Suprapubic skin (tissue), 4 donors: ENCODE measurements around the gene NEAT1.

ENCODE experiments used
- EP300 ChIP-seq: sonication (generic); formaldehyde crosslinking; IDR thresholded peaks from one replicate; pipeline ENCODE4 v1.6.1; 2017; ENCODE audit warnings: antibody characterized with exemption
- POLR2A ChIP-seq, 2 donors: fragments of 450-650 bp; IDR thresholded peaks; one replicate each; pipeline ENCODE4 v1.6.1; 2017; ENCODE audit warnings: antibody characterized with exemption in 2 of 2, mild to moderate bottlenecking in 2 of 2, moderate library complexity in 2 of 2
- POLR2AphosphoS5 ChIP-seq, 3 donors: sonication (generic); formaldehyde crosslinking; IDR thresholded peaks; one replicate each; pipeline ENCODE4 v1.6.1; 2017; ENCODE audit warnings: antibody characterized with exemption in 3 of 3
- TF ChIP-seq, protein P1 (sequence below), 2 donors: fragments of 200-600 bp in 1 of 2; fragments of 450-650 bp in 1 of 2; sonication (generic) in 1 of 2; IDR thresholded peaks; one replicate each; pipeline ENCODE4 v1.5.1; 2016 to 2019; ENCODE audit warnings: antibody characterized with exemption in 2 of 2, mild to moderate bottlenecking in 1 of 2, moderate library complexity in 1 of 2

DNA sequence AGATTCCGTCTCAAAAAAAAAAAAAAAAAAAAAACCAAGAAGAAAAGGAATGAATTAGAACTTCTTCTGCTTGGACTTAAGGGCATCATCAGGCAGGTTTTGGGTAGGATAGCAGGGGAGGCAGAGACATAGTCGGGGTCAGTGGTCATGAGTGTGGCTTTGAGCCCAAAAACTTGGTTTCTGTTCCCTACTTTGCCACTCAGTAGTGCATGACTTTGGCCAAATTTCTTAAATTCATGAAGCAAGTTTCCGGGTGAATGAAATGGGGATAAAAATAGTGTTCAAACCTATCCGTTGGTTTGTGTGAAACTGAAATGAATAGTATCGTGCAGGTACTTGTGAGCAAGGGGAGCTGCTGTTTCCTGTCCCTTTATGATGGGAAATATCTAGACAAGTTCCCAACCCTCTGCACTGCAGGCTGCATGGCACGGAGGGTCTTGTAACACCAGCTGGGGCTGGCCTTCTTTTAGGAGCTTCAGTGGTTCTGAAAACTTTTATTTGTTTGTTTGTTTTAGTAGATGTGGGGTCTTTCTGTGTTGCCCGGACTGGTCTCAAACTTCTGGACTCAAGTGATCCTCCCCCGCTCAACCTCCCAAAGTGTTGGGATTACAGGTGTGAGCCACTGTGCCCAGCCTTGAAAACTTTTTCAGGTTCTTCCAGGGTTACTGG lies 18.4 kb downstream of the NEAT1 start:
- TF ChIP-seq, protein P1, sequence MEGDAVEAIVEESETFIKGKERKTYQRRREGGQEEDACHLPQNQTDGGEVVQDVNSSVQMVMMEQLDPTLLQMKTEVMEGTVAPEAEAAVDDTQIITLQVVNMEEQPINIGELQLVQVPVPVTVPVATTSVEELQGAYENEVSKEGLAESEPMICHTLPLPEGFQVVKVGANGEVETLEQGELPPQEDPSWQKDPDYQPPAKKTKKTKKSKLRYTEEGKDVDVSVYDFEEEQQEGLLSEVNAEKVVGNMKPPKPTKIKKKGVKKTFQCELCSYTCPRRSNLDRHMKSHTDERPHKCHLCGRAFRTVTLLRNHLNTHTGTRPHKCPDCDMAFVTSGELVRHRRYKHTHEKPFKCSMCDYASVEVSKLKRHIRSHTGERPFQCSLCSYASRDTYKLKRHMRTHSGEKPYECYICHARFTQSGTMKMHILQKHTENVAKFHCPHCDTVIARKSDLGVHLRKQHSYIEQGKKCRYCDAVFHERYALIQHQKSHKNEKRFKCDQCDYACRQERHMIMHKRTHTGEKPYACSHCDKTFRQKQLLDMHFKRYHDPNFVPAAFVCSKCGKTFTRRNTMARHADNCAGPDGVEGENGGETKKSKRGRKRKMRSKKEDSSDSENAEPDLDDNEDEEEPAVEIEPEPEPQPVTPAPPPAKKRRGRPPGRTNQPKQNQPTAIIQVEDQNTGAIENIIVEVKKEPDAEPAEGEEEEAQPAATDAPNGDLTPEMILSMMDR (IDR thresholded peaks at IDR 0.05), result no peak
- TF ChIP-seq POLR2A (IDR thresholded peaks at IDR 0.05), result no peak
- TF ChIP-seq EP300, result no peak
- no peak for TF ChIP-seq POLR2AphosphoS5 (IDR thresholded peaks at IDR 0.05)
